Ishikawa (cell line): ENCODE results near the gene HSPA1L.

Experiments
- MAX ChIP-seq: IDR thresholded peaks from 2 replicates; pipeline ENCODE4 v1.6.1; 2012
- YY1 ChIP-seq: IDR thresholded peaks from 2 replicates; pipeline ENCODE4 v1.6.1; 2012; ENCODE audit warnings: low read depth

- TF ChIP-seq YY1 (no peak), MAX (peak; percentile 29; the same call in 1 of the 2 replicates)
Measured at GRCh38 chr6:31776989-31777666, 38.0 kb downstream of the HSPA1L start, which contains the start of gene VWA7.
